Measurements from ENCODE around the gene SEC14L2. TPM values are rescaled to one million over a fixed set of nuclear protein-coding genes. Genes with fewer than 3 reads are reported as not detected.

Gene SEC14L2
- total and polyA plus RNA-seq, 2 donors (not counting 1 experiment from before 2014, with no cell fraction given): 0.24 to 0.67 TPM

DNA sequence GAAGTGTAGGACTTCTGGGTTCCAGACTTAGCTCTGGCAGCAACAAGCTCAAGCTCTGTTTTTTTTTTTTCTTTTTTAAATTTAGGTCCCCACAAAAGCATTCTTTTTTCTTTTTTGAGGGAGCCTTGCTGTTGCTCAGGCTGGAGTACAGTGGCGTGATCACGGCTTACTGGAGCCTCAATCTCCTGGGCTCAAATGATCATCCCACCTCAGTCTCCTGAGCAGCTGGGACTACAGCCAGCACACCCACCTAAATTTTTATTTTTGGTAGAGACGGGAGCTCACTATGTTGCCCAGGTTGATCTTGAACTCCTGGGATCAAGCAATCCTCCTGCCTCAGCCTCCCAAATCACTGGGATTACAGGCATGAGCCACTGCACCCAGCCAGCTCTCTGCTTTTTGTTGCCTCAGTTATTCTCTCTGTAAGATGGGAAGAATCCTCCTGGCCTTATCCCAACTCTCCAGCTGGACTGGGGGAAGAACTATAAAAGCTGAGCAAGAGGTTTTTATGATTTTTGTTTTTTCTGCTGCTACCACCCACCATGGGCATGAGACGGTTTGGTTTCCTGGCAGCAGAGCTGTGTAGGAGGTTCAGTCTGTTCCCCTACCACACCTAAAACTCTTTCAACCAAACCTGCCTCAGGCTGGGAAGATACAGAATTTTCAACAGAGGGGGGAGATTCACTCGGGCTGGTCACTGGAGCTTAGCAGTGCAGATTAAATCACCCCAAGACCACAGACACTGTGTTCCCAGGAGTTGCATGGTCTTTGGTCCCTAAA, 17.1 kb downstream of the SEC14L2 start:
- no peak for ATAC-seq (ENCODE audit: low read depth)
- H3K4me3 Mint-ChIP-seq: no peak overlapping the region
- H3K9me3 Mint-ChIP-seq (ENCODE audit: insufficient read depth): no peaks in the 10 kb centered on the region
- H3K4me1 Mint-ChIP-seq: no peaks in the 10 kb centered on the region
- DNase-seq: no peak
- intact Hi-C loops (cut with micrococcal nuclease): no loop called here
- Histone ChIP-seq H3K9ac (ENCODE audit: low read length) (no peak overlapping the region), H3K27me3 (replicated peaks in 1 of 4; ENCODE audit: control extremely low read depth in 1 of 4, control insufficient read depth in 3 of 4, insufficient read depth in 4 of 4, low read length in 3 of 4) (no peaks in the 10 kb centered on the region), H4K20me1 (ENCODE audit: control insufficient read depth, insufficient read depth, low read length, poor library complexity, severe bottlenecking) (no peaks in the 10 kb centered on the region), H3K36me3 (replicated peaks in 1 of 2; ENCODE audit: control extremely low read depth in 1 of 2, control insufficient read depth in 1 of 2, extremely low read depth in 1 of 2, insufficient read depth in 2 of 2, low read length in 1 of 2) (peaks cover 0 to 18% of the 10 kb centered on the region in 2 experiments), H3K4me2 (replicated peaks; ENCODE audit: low read depth, low read length, poor library complexity, severe bottlenecking) (no peak overlapping the region), H2AFZ (ENCODE audit: insufficient read depth, low read depth, low read length, poor library complexity, severe bottlenecking) (no peak overlapping the region), H3K9me3 (ENCODE audit: control extremely low read depth in 1 of 3, control insufficient read depth in 2 of 3, insufficient read depth in 1 of 3, low read length in 2 of 3) (no peaks in the 10 kb centered on the region), H3K79me2 (ENCODE audit: control insufficient read depth, insufficient read depth, low read length) (no peaks in the 10 kb centered on the region), H3K4me1 (ENCODE audit: control insufficient read depth in 2 of 2, insufficient read depth in 2 of 2, low read length in 2 of 2) (no peaks in the 10 kb centered on the region), H3K4me3 (ENCODE audit: control extremely low read depth in 1 of 5, extremely low read depth in 1 of 5, insufficient read depth in 1 of 5, low read depth in 2 of 5, low read length in 4 of 5) (no peak overlapping the region), H3K27ac (ENCODE audit: low read length in 2 of 2) (no peak overlapping the region)
- no peak overlapping the region for H3K27ac Mint-ChIP-seq
- POLR2A ChIA-PET: interaction anchor here (1.6 kb wide), 1 partner anchor 10 kb away, joined by 6 read pairs; no protein-coding TSS in a partner anchor
- H3K27me3 Mint-ChIP-seq: no peaks in the 10 kb centered on the region
- CTCF ChIA-PET: interaction anchor here (0.6 to 1.7 kb wide), 5 partner anchors 10 to 133 kb away, joined by 4 to 9 read pairs (median 5); no protein-coding TSS in a partner anchor
- 94% methylated on average over 3 of the region's 5 CpGs for WGBS (ENCODE audit: insufficient coverage)
- TF ChIP-seq, protein P1, sequence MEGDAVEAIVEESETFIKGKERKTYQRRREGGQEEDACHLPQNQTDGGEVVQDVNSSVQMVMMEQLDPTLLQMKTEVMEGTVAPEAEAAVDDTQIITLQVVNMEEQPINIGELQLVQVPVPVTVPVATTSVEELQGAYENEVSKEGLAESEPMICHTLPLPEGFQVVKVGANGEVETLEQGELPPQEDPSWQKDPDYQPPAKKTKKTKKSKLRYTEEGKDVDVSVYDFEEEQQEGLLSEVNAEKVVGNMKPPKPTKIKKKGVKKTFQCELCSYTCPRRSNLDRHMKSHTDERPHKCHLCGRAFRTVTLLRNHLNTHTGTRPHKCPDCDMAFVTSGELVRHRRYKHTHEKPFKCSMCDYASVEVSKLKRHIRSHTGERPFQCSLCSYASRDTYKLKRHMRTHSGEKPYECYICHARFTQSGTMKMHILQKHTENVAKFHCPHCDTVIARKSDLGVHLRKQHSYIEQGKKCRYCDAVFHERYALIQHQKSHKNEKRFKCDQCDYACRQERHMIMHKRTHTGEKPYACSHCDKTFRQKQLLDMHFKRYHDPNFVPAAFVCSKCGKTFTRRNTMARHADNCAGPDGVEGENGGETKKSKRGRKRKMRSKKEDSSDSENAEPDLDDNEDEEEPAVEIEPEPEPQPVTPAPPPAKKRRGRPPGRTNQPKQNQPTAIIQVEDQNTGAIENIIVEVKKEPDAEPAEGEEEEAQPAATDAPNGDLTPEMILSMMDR (IDR thresholded peaks at IDR 0.05): no peak
- TF ChIP-seq EZH2 (IDR thresholded peaks at IDR 0.05; ENCODE audit: borderline replicate concordance, insufficient read depth, low read depth, low read length, poor library complexity, severe bottlenecking): no peak

DNA sequence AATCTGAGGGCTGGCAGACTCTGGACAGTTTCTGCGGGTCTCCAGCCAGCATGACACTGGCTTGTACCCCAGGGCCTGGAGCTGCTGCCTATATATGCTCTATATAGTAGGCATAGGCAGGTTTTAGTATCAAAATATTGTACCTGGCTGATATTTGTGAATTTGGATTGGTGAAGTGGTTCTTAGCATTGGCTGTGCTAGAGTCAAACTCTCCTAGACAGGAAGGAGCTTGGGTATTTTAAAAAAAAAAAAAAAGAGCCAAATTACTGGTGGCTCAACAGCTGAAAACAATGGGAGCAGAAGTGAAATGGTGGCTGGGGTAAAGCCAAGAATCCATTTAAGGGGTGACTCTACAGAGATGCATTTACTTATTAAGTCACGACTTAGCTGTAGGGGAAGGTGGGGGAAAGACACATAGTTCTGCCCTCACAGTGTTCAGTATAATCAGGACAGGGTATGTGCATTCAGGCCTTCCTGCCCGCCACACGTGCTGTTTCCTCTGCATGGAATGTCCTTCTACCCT, 17.8 kb downstream of the SEC14L2 start:
- no peaks in the 10 kb centered on the region for H3K4me1 Mint-ChIP-seq
- DNase-seq: no peak
- TF ChIP-seq, protein P1 (IDR thresholded peaks at IDR 0.05): no peak
- TF ChIP-seq EZH2 (IDR thresholded peaks at IDR 0.05; ENCODE audit: borderline replicate concordance, insufficient read depth, low read depth, low read length, poor library complexity, severe bottlenecking): no peak
- no peak overlapping the region for H3K27ac Mint-ChIP-seq
- ChIA-PET CTCF (interaction anchor here (1.5 to 1.7 kb wide), 2 partner anchors 24 to 126 kb away, joined by 5 read pairs; no protein-coding TSS in a partner anchor), POLR2A (interaction anchor here (1.6 kb wide), 1 partner anchor 9 kb away, joined by 6 read pairs; no protein-coding TSS in a partner anchor)
- no peak for ATAC-seq (ENCODE audit: low read depth)
- no peak overlapping the region for H3K4me3 Mint-ChIP-seq
- no peaks in the 10 kb centered on the region for H3K9me3 Mint-ChIP-seq (ENCODE audit: insufficient read depth)
- Histone ChIP-seq H3K79me2 (ENCODE audit: control insufficient read depth, insufficient read depth, low read length) (no peaks in the 10 kb centered on the region), H3K4me3 (ENCODE audit: control extremely low read depth in 1 of 5, extremely low read depth in 1 of 5, insufficient read depth in 1 of 5, low read depth in 2 of 5, low read length in 4 of 5) (no peak overlapping the region), H4K20me1 (ENCODE audit: control insufficient read depth, insufficient read depth, low read length, poor library complexity, severe bottlenecking) (no peaks in the 10 kb centered on the region), H3K27me3 (replicated peaks in 1 of 4; ENCODE audit: control extremely low read depth in 1 of 4, control insufficient read depth in 3 of 4, insufficient read depth in 4 of 4, low read length in 3 of 4) (no peaks in the 10 kb centered on the region), H3K9me3 (ENCODE audit: control extremely low read depth in 1 of 3, control insufficient read depth in 2 of 3, insufficient read depth in 1 of 3, low read length in 2 of 3) (no peaks in the 10 kb centered on the region), H2AFZ (ENCODE audit: insufficient read depth, low read depth, low read length, poor library complexity, severe bottlenecking) (no peak overlapping the region), H3K4me1 (ENCODE audit: control insufficient read depth in 2 of 2, insufficient read depth in 2 of 2, low read length in 2 of 2) (no peaks in the 10 kb centered on the region), H3K4me2 (replicated peaks; ENCODE audit: low read depth, low read length, poor library complexity, severe bottlenecking) (no peak overlapping the region), H3K36me3 (replicated peaks in 1 of 2; ENCODE audit: control extremely low read depth in 1 of 2, control insufficient read depth in 1 of 2, extremely low read depth in 1 of 2, insufficient read depth in 2 of 2, low read length in 1 of 2) (peaks cover 0 to 18% of the 10 kb centered on the region in 2 experiments), H3K27ac (ENCODE audit: low read length in 2 of 2) (no peak overlapping the region), H3K9ac (ENCODE audit: low read length) (no peak overlapping the region)
- intact Hi-C loops (cut with micrococcal nuclease): no loop called here
- 80% methylated on average over 1 of the region's 4 CpGs for WGBS (ENCODE audit: insufficient coverage)
- H3K27me3 Mint-ChIP-seq: no peaks in the 10 kb centered on the region
